ENCODE data around the gene YIF1B. TPM values are rescaled to one million over a fixed set of nuclear protein-coding genes. Genes with fewer than 3 reads are reported as not detected.

YIF1B gene
- total and polyA plus RNA-seq, 2 donors (not counting 1 experiment from before 2014, with no cell fraction given): 31.6 to 58.3 TPM

- intact Hi-C loops (cut with micrococcal nuclease): no loop called here
- DNase-seq: no peak
- Histone ChIP-seq H3K9ac (ENCODE audit: low read length) (no peak overlapping the region), H3K4me1 (ENCODE audit: control insufficient read depth in 2 of 2, insufficient read depth in 2 of 2, low read length in 2 of 2) (peaks cover 2 to 7% of the 10 kb centered on the region in 2 donors), H3K36me3 (replicated peaks in 1 of 2; ENCODE audit: control extremely low read depth in 1 of 2, control insufficient read depth in 1 of 2, extremely low read depth in 1 of 2, insufficient read depth in 2 of 2, low read length in 1 of 2) (peaks cover 0 to 15% of the 10 kb centered on the region in 2 experiments), H3K4me3 (ENCODE audit: control extremely low read depth in 1 of 5, extremely low read depth in 1 of 5, insufficient read depth in 1 of 5, low read depth in 2 of 5, low read length in 4 of 5) (no peak overlapping the region), H3K9me3 (ENCODE audit: control extremely low read depth in 1 of 3, control insufficient read depth in 2 of 3, insufficient read depth in 1 of 3, low read length in 2 of 3) (no peaks in the 10 kb centered on the region), H4K20me1 (ENCODE audit: control insufficient read depth, insufficient read depth, low read length, poor library complexity, severe bottlenecking) (no peaks in the 10 kb centered on the region), H3K27me3 (replicated peaks in 1 of 4; ENCODE audit: control extremely low read depth in 1 of 4, control insufficient read depth in 3 of 4, insufficient read depth in 4 of 4, low read length in 3 of 4) (no peaks in the 10 kb centered on the region), H3K79me2 (ENCODE audit: control insufficient read depth, insufficient read depth, low read length) (no peaks in the 10 kb centered on the region), H3K4me2 (replicated peaks; ENCODE audit: low read depth, low read length, poor library complexity, severe bottlenecking) (no peak overlapping the region), H3K27ac (ENCODE audit: low read length in 2 of 2) (no peak overlapping the region), H2AFZ (ENCODE audit: insufficient read depth, low read depth, low read length, poor library complexity, severe bottlenecking) (no peak overlapping the region)
- ATAC-seq (ENCODE audit: low read depth): no peak
- Mint-ChIP-seq H3K27me3 (no peaks in the 10 kb centered on the region), H3K27ac (no peak overlapping the region), H3K4me1 (peaks cover 16% of the 10 kb centered on the region), H3K9me3 (ENCODE audit: insufficient read depth) (no peaks in the 10 kb centered on the region), H3K4me3 (no peak overlapping the region)
- CTCF ChIA-PET: no interaction called here
- TF ChIP-seq EZH2 (IDR thresholded peaks at IDR 0.05; ENCODE audit: borderline replicate concordance, insufficient read depth, low read depth, low read length, poor library complexity, severe bottlenecking) (no peak), CTCF (IDR thresholded peaks at IDR 0.05) (no peak)
- POLR2A ChIA-PET: interaction anchor here (0.5 kb wide), 1 partner anchor 386 kb away, joined by 4 read pairs; no protein-coding TSS in a partner anchor
- no CpG with 5 or more reads among the region's 2 CpGs for WGBS (ENCODE audit: insufficient coverage)
Measured at GRCh38 chr19:38310279-38310670, 5.5 kb downstream of the YIF1B start.

- H3K4me3 ChIP-seq (ENCODE audit: control extremely low read depth in 1 of 5, extremely low read depth in 1 of 5, insufficient read depth in 1 of 5, low read depth in 2 of 5, low read length in 4 of 5): no peak overlapping the region
- ATAC-seq (ENCODE audit: low read depth) (no peak), DNase-seq (no peak)
- peaks cover 0 to 5% of the 10 kb centered on the region in 2 donors for H3K4me1 ChIP-seq (ENCODE audit: control insufficient read depth in 2 of 2, insufficient read depth in 2 of 2, low read length in 2 of 2)
- Mint-ChIP-seq H3K27ac (no peak overlapping the region), H3K9me3 (ENCODE audit: insufficient read depth) (no peaks in the 10 kb centered on the region), H3K4me3 (no peak overlapping the region), H3K27me3 (no peaks in the 10 kb centered on the region), H3K4me1 (peaks cover 14% of the 10 kb centered on the region)
- no peaks in the 10 kb centered on the region for H3K9me3 ChIP-seq (ENCODE audit: control extremely low read depth in 1 of 3, control insufficient read depth in 2 of 3, insufficient read depth in 1 of 3, low read length in 2 of 3)
- ChIA-PET CTCF (no interaction called here), POLR2A (interaction anchor here (0.6 kb wide), 1 partner anchor 577 kb away, joined by 5 read pairs; no protein-coding TSS in a partner anchor)
- no peak overlapping the region for H2AFZ ChIP-seq (ENCODE audit: insufficient read depth, low read depth, low read length, poor library complexity, severe bottlenecking)
- no peak overlapping the region for H3K9ac ChIP-seq (ENCODE audit: low read length)
- no peak overlapping the region for H3K27ac ChIP-seq (ENCODE audit: low read length in 2 of 2)
- H3K79me2 ChIP-seq (ENCODE audit: control insufficient read depth, insufficient read depth, low read length): no peaks in the 10 kb centered on the region
- no peaks in the 10 kb centered on the region for H4K20me1 ChIP-seq (ENCODE audit: control insufficient read depth, insufficient read depth, low read length, poor library complexity, severe bottlenecking)
- WGBS (ENCODE audit: insufficient coverage): 100% methylated on average over 2 of the region's 3 CpGs
- TF ChIP-seq CTCF (IDR thresholded peaks at IDR 0.05) (no peak), EZH2 (IDR thresholded peaks at IDR 0.05; ENCODE audit: borderline replicate concordance, insufficient read depth, low read depth, low read length, poor library complexity, severe bottlenecking) (no peak)
- intact Hi-C loops (cut with micrococcal nuclease): no loop called here
- H3K27me3 ChIP-seq (replicated peaks in 1 of 4; ENCODE audit: control extremely low read depth in 1 of 4, control insufficient read depth in 3 of 4, insufficient read depth in 4 of 4, low read length in 3 of 4): no peaks in the 10 kb centered on the region
- H3K4me2 ChIP-seq (replicated peaks; ENCODE audit: low read depth, low read length, poor library complexity, severe bottlenecking): no peak overlapping the region
- peaks cover 0 to 16% of the 10 kb centered on the region in 2 experiments for H3K36me3 ChIP-seq (replicated peaks in 1 of 2; ENCODE audit: control extremely low read depth in 1 of 2, control insufficient read depth in 1 of 2, extremely low read depth in 1 of 2, insufficient read depth in 2 of 2, low read length in 1 of 2)
Measured at GRCh38 chr19:38309615-38310278, 6.0 kb downstream of the YIF1B start.

Measured in B cell (primary cell).